HL-60 (cell line): Measurements from ENCODE around the gene ACTR5.

Source experiments
- DNase-seq, 2 experiments: peaks; one replicate each; pipeline ENCODE4 v3.0.0-alpha.2; 2010 to 2020; ENCODE audit warnings: low read depth in 1 of 2, low spot score in 1 of 2
- H3K27ac ChIP-seq: fragments of 250-450 bp; sonication (Bioruptor Pico); replicated peaks from 2 replicates; pipeline ENCODE4 v1.5.1; 2020; ENCODE audit warnings: mild to moderate bottlenecking, moderate library complexity
- H3K27me3 ChIP-seq: fragments of 250-450 bp; sonication (Bioruptor Pico); 2 replicates; pipeline ENCODE4 v1.5.1; 2021; ENCODE audit warnings: mild to moderate bottlenecking, moderate library complexity; ENCODE audit not compliant: insufficient read depth, poor library complexity, severe bottlenecking
- H3K4me3 ChIP-seq: replicated peaks from 2 replicates; pipeline ENCODE4 v1.5.1; 2011; ENCODE audit warnings: mild to moderate bottlenecking, control low read depth, low read length; ENCODE audit not compliant: insufficient read depth
- GABPA ChIP-seq: IDR thresholded peaks from 2 replicates; pipeline ENCODE4 v1.6.1; 2012; ENCODE audit warnings: low read depth
- POLR2AphosphoS5 ChIP-seq: IDR thresholded peaks from 2 replicates; pipeline ENCODE4 v1.6.1; 2012; ENCODE audit warnings: low read depth
- SPI1 ChIP-seq: IDR thresholded peaks from 2 replicates; pipeline ENCODE4 v1.6.1; 2012; ENCODE audit warnings: low read depth, mild to moderate bottlenecking, borderline replicate concordance
- TF ChIP-seq, protein P1 (sequence below): IDR thresholded peaks from one replicate; pipeline ENCODE4 v1.5.1; 2011; ENCODE audit warnings: low read length, control low read depth, inconsistent platforms; ENCODE audit not compliant: insufficient read depth
- TF ChIP-seq, protein P2 (sequence below): IDR thresholded peaks from 2 replicates; pipeline ENCODE4 v1.6.1; 2012; ENCODE audit warnings: low read depth; ENCODE audit not compliant: insufficient replicate concordance

ACTR5 gene

DNA sequence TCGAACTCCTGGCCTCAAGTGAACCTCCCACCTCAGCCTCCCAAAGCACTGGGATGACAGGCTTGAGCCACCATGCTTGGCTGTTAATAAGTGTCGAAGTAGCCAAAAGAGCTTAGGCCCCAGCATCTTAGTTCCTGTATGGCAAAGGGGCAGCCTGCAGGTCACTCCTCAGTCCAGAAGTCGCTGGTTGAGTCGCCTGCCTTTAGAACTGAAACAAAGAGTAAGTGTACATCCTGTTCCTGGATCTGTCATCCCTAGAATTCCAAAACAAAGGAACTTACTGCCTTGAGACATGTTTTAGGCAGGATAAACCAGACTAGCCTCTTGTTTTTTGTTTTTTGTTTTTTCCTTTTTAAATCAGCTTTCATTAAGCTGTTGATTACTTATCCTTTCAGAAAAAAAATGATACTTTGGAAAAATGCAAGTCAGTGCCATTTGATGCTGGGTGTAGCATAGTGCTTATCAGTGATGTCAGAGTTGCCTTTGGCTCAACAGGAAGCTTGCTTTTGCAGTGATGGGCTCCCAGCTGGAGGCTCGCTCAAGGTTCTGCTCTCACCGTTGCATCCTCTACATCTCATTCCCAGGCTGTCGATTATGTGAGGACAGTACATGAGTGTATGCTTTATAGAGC is 9.0 kb downstream of the ACTR5 start:
- no peak for DNase-seq
- H3K4me3 ChIP-seq, result no peak overlapping the region
- no peaks in the 10 kb centered on the region for H3K27me3 ChIP-seq
- no peak overlapping the region for H3K27ac ChIP-seq
- no peak for TF ChIP-seq SPI1
- TF ChIP-seq, protein P1, sequence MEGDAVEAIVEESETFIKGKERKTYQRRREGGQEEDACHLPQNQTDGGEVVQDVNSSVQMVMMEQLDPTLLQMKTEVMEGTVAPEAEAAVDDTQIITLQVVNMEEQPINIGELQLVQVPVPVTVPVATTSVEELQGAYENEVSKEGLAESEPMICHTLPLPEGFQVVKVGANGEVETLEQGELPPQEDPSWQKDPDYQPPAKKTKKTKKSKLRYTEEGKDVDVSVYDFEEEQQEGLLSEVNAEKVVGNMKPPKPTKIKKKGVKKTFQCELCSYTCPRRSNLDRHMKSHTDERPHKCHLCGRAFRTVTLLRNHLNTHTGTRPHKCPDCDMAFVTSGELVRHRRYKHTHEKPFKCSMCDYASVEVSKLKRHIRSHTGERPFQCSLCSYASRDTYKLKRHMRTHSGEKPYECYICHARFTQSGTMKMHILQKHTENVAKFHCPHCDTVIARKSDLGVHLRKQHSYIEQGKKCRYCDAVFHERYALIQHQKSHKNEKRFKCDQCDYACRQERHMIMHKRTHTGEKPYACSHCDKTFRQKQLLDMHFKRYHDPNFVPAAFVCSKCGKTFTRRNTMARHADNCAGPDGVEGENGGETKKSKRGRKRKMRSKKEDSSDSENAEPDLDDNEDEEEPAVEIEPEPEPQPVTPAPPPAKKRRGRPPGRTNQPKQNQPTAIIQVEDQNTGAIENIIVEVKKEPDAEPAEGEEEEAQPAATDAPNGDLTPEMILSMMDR, result no peak

DNA sequence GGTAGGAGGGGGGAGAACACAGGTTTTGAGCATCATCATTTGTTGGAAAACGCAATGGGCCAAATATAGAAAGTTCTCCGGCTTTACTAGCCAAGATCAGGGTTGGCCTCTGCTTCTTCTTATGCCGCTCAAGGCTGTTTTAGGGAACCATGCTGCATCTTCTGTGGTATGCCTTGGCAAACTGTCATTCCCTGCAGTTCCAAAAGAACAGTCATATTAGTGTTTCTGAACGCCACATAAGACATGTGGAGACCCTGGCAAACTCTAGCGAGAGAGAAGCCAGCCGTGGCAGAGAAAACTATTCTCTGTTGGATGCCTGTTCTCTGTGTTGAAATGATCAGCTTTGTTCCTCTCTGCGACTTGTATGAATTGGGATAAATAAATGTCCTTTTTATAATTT is 10.8 kb downstream of the ACTR5 start:
- DNase-seq, result no peak
- no peak for TF ChIP-seq SPI1
- TF ChIP-seq POLR2AphosphoS5, result no peak
- no peak overlapping the region for H3K27ac ChIP-seq
- H3K4me3 ChIP-seq, result no peak overlapping the region
- H3K27me3 ChIP-seq, result no peaks in the 10 kb centered on the region

DNA sequence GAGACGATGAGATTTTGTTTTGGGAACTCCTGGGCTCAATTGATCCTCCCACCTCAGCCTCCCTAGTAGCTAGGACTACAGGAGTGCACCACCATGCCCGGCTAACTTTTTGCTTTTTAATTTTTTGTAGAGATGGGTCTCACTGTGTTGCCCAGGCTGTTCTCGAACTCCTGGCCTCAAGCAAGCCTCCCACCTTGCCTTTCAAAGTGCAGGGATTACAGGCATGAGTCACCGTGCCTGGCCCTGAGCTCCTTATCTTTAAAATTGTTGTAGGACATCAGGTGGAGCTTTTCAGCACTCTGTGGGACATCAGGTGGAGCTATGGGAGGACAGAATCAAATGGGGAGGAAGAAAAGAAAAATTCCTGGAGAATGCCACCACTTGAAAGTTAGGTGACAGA is 12.7 kb downstream of the ACTR5 start:
- H3K27ac ChIP-seq, result no peak overlapping the region
- no peak overlapping the region for H3K4me3 ChIP-seq
- H3K27me3 ChIP-seq, result no peaks in the 10 kb centered on the region
- TF ChIP-seq POLR2AphosphoS5 (no peak), GABPA (no peak), SPI1 (no peak)
- TF ChIP-seq, protein P1, result no peak
- TF ChIP-seq, protein P2, sequence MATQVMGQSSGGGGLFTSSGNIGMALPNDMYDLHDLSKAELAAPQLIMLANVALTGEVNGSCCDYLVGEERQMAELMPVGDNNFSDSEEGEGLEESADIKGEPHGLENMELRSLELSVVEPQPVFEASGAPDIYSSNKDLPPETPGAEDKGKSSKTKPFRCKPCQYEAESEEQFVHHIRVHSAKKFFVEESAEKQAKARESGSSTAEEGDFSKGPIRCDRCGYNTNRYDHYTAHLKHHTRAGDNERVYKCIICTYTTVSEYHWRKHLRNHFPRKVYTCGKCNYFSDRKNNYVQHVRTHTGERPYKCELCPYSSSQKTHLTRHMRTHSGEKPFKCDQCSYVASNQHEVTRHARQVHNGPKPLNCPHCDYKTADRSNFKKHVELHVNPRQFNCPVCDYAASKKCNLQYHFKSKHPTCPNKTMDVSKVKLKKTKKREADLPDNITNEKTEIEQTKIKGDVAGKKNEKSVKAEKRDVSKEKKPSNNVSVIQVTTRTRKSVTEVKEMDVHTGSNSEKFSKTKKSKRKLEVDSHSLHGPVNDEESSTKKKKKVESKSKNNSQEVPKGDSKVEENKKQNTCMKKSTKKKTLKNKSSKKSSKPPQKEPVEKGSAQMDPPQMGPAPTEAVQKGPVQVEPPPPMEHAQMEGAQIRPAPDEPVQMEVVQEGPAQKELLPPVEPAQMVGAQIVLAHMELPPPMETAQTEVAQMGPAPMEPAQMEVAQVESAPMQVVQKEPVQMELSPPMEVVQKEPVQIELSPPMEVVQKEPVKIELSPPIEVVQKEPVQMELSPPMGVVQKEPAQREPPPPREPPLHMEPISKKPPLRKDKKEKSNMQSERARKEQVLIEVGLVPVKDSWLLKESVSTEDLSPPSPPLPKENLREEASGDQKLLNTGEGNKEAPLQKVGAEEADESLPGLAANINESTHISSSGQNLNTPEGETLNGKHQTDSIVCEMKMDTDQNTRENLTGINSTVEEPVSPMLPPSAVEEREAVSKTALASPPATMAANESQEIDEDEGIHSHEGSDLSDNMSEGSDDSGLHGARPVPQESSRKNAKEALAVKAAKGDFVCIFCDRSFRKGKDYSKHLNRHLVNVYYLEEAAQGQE, result no peak
- no peak for DNase-seq

DNA sequence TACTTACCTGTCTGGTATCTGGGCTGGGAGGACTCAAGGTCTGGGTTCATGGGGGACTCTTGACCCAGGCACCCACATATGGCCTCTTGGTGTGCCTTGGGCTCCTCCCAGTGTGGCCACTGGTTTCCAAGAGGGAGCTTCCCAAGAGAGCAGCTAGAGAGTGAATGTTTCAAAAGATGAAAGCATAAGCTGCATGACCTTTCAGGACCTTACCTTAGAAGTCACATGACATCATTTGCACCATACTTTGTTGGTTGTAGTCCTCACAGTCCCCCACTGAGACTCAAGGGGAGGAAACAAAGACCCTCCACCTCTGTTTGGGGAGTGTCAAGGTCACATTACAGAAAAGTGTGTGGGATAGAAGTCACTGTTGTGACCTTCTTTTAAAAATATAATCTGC is 13.9 kb downstream of the ACTR5 start:
- TF ChIP-seq SPI1 (no peak), POLR2AphosphoS5 (no peak), GABPA (no peak)
- TF ChIP-seq, protein P1, result no peak
- TF ChIP-seq, protein P2, result no peak
- no peak overlapping the region for H3K4me3 ChIP-seq

More for the DNA sequence above, 13.9 kb downstream of the ACTR5 start:
- H3K27me3 ChIP-seq, result no peaks in the 10 kb centered on the region
- H3K27ac ChIP-seq, result no peak overlapping the region
- DNase-seq, result no peak
